Esophagus (tissue), 2 donors: ENCODE measurements around the gene ZNF324. TPM values are rescaled to one million over a fixed set of nuclear protein-coding genes. Genes with fewer than 3 reads are reported as not detected.

Experiments
- H3K27ac ChIP-seq, 2 donors: one replicate each; pipeline ENCODE4 v1.5.1; 2013; ENCODE audit warnings: low read depth in 2 of 2, mild to moderate bottlenecking in 2 of 2, inconsistent platforms in 1 of 2, low read length in 1 of 2, moderate library complexity in 1 of 2
- H3K27me3 ChIP-seq, 2 donors: one replicate each; pipeline ENCODE4 v1.6.1; 2013; ENCODE audit warnings: low read length in 2 of 2, control low read depth in 1 of 2, mild to moderate bottlenecking in 1 of 2; ENCODE audit not compliant: insufficient read depth in 2 of 2, control insufficient read depth in 1 of 2
- H3K36me3 ChIP-seq, 2 donors: one replicate each; pipeline ENCODE4 v1.6.1; 2013; ENCODE audit warnings: low read length in 1 of 2; ENCODE audit not compliant: control insufficient read depth in 2 of 2, insufficient read depth in 2 of 2
- H3K4me1 ChIP-seq, 2 donors: one replicate each; pipeline ENCODE4 v1.6.1; 2013; ENCODE audit warnings: low read length in 1 of 2; ENCODE audit not compliant: control insufficient read depth in 2 of 2, insufficient read depth in 2 of 2
- H3K4me3 ChIP-seq, 2 donors: one replicate each; pipeline ENCODE4 v1.5.1; 2013; ENCODE audit warnings: low read length in 2 of 2, mild to moderate bottlenecking in 2 of 2, low read depth in 1 of 2, moderate library complexity in 1 of 2
- H3K9me3 ChIP-seq, 2 donors: one replicate each; pipeline ENCODE4 v1.6.1; 2013; ENCODE audit warnings: mild to moderate bottlenecking in 2 of 2, low read depth in 1 of 2, low read length in 1 of 2, moderate library complexity in 1 of 2; ENCODE audit not compliant: control insufficient read depth in 2 of 2, insufficient read depth in 1 of 2
- WGBS, 2 donors: extraction: QIAGEN DNeasy Blood & Tissue Kit; methylation state at CpG; one replicate each; pipeline ENCODE4 v1.1.7; 2013; 5-methylcytosine and 5-hydroxymethylcytosine counted together
- polyA plus RNA-seq, 2 donors: library from polyadenylated mRNA; stranded (reverse); fragments of 200-250 nt; gene quantifications; one replicate each; pipeline ENCODE4 v1.2.3, GENCODE V29; 2013
- donor health status: healthy with polysubstance abuse.
- donor health status: Bipolar disorder and iron deficiency.

ZNF324 gene
- polyA plus RNA-seq, 2 donors: 5.1 to 5.6 TPM

GRCh38 chr19:58520257-58520599 lies 53.3 kb downstream of the ZNF324 start:
- Histone ChIP-seq H3K27me3 (no peaks in the 10 kb centered on the region), H3K4me3 (peak overlapping the region; percentile 72 to 92), H3K9me3 (no peaks in the 10 kb centered on the region), H3K36me3 (peaks cover 0 to 16% of the 10 kb centered on the region in 2 donors), H3K27ac (peak overlapping the region; percentile 99), H3K4me1 (peaks cover 12 to 16% of the 10 kb centered on the region in 2 donors)
- WGBS, 2 donors: 10% methylated on average over 7 of the region's 7 CpGs

- 72 to 80% methylated on average over 4 of the region's 4 CpGs for WGBS, 2 donors
- Histone ChIP-seq H3K9me3 (no peaks in the 10 kb centered on the region), H3K27me3 (no peaks in the 10 kb centered on the region), H3K36me3 (peaks cover 0 to 9% of the 10 kb centered on the region in 2 donors), H3K4me1 (peaks cover 12 to 16% of the 10 kb centered on the region in 2 donors), H3K4me3 (no peak overlapping the region), H3K27ac (no peak overlapping the region)
These were observed 54.8 kb downstream of the ZNF324 start for GRCh38 chr19:58521651-58522050.

- no peak overlapping the region for H3K4me3 ChIP-seq
- 78 to 85% methylated on average over 3 of the region's 3 CpGs for WGBS, 2 donors
- H3K9me3 ChIP-seq: no peaks in the 10 kb centered on the region
These were observed 55.8 kb downstream of the ZNF324 start for GRCh38 chr19:58522709-58523108.

More at GRCh38 chr19:58522709-58523108, 55.8 kb downstream of the ZNF324 start:
- Histone ChIP-seq H3K36me3 (no peaks in the 10 kb centered on the region), H3K4me1 (peaks cover 10 to 12% of the 10 kb centered on the region in 2 donors), H3K27me3 (no peaks in the 10 kb centered on the region), H3K27ac (no peak overlapping the region)

Other genes starting within 250 kb of the ZNF324 start
- 10 to 100 TPM; 14.7 to 17.9 TPM for gene ZNF544, start 238.2 kb upstream of the ZNF324 start, polyA plus RNA-seq
- 1 to 10 TPM in 1 of 2 donors, under 1 TPM in 1; 0.91 to 1.6 TPM for gene ZNF8, start 188.1 kb upstream of the ZNF324 start, polyA plus RNA-seq
- 10 to 100 TPM; 15.2 to 23.1 TPM for gene ERVK3-1, start 161.7 kb upstream of the ZNF324 start, polyA plus RNA-seq
- 1 to 10 TPM in 1 of 2 donors, under 1 TPM in 1; 0.87 to 1.0 TPM for gene ZSCAN22, start 140.1 kb upstream of the ZNF324 start, polyA plus RNA-seq
- gene A1BG, start 113.6 kb upstream of the ZNF324 start, polyA plus RNA-seq: 10 to 100 TPM in 1 of 2 donors, 1 to 10 TPM in 1; 5.4 to 10.6 TPM
- 1 to 10 TPM in 1 of 2 donors, under 1 TPM in 1; 0.96 to 2.2 TPM for gene ZNF497, start 104.3 kb upstream of the ZNF324 start, polyA plus RNA-seq
- 1 to 10 TPM; 2.5 to 2.8 TPM for gene ZNF837, start 86.0 kb upstream of the ZNF324 start, polyA plus RNA-seq
- gene RPS5, start 79.8 kb upstream of the ZNF324 start, polyA plus RNA-seq: 1,000 to 10,000 TPM in 1 of 2 donors, 100 to 1,000 TPM in 1; 725 to 1,912 TPM
- gene RNF225, start 71.4 kb upstream of the ZNF324 start, polyA plus RNA-seq: 1 to 10 TPM; 1.6 to 4.6 TPM
- 1 to 10 TPM; 3.9 to 8.9 TPM for gene ZNF584, start 58.4 kb upstream of the ZNF324 start, polyA plus RNA-seq
- under 1 TPM; 0.83 to 0.89 TPM for gene ZNF132, start 26.9 kb upstream of the ZNF324 start, polyA plus RNA-seq
- gene ZNF324B, start 15.5 kb upstream of the ZNF324 start, polyA plus RNA-seq: 1 to 10 TPM; 2.4 to 2.8 TPM
- 1 to 10 TPM; 6.9 to 9.9 TPM for gene ZNF446, start 9.3 kb downstream of the ZNF324 start, polyA plus RNA-seq
- 1 to 10 TPM; 7.0 to 7.2 TPM for gene SLC27A5, start 44.9 kb downstream of the ZNF324 start, polyA plus RNA-seq
- gene ZBTB45, start 52.7 kb downstream of the ZNF324 start, polyA plus RNA-seq: 1 to 10 TPM; 6.4 to 7.4 TPM
- gene TRIM28, start 77.0 kb downstream of the ZNF324 start, polyA plus RNA-seq: 100 to 1,000 TPM; 159 to 175 TPM
- gene CHMP2A, start 88.0 kb downstream of the ZNF324 start, polyA plus RNA-seq: 100 to 1,000 TPM; 174 to 262 TPM
- gene UBE2M, start 91.5 kb downstream of the ZNF324 start, polyA plus RNA-seq: 10 to 100 TPM; 22.7 to 41.4 TPM
- 10 to 100 TPM; 15.3 to 35.9 TPM for gene MZF1, start 106.3 kb downstream of the ZNF324 start, polyA plus RNA-seq